Transverse colon (tissue), 4 donors: Measurements from ENCODE around the gene SAMM50.

Experiments
- POLR2AphosphoS5 ChIP-seq, 3 donors: sonication (generic); formaldehyde crosslinking; IDR thresholded peaks; one replicate each; pipeline ENCODE4 v1.6.1; 2016; ENCODE audit warnings: antibody characterized with exemption in 3 of 3
- TF ChIP-seq, protein P1 (sequence below), 5 experiments: fragments of 200-600 bp in 3 of 5; fragments of 450-650 bp in 2 of 5; sonication (generic) in 3 of 5; IDR thresholded peaks; 1 replicate in 2 of 5; 2 replicates in 3 of 5; pipeline ENCODE4 v1.5.1; 2016 to 2017; ENCODE audit warnings: antibody characterized with exemption in 5 of 5, inconsistent platforms in 3 of 5, mild to moderate bottlenecking in 2 of 5, moderate library complexity in 1 of 5

DNA sequence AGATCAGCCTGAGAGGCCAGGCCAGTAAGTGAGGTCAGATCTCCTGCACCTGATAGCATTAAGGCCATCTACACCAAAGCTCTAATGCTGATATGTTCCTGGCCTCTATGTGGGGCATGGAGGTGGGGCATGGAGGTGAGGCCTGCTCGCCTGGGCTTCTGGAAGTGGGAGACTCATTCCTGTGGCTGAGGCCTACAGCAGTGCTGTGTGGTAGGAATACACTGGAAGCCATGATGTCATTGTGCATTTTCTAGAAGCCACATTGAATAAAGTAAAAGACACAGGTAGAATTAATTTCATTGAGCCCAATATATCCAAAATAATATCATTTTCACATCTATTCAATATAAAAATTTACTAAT is 28.9 kb upstream of the SAMM50 start:
- TF ChIP-seq, protein P1, sequence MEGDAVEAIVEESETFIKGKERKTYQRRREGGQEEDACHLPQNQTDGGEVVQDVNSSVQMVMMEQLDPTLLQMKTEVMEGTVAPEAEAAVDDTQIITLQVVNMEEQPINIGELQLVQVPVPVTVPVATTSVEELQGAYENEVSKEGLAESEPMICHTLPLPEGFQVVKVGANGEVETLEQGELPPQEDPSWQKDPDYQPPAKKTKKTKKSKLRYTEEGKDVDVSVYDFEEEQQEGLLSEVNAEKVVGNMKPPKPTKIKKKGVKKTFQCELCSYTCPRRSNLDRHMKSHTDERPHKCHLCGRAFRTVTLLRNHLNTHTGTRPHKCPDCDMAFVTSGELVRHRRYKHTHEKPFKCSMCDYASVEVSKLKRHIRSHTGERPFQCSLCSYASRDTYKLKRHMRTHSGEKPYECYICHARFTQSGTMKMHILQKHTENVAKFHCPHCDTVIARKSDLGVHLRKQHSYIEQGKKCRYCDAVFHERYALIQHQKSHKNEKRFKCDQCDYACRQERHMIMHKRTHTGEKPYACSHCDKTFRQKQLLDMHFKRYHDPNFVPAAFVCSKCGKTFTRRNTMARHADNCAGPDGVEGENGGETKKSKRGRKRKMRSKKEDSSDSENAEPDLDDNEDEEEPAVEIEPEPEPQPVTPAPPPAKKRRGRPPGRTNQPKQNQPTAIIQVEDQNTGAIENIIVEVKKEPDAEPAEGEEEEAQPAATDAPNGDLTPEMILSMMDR (IDR thresholded peaks at IDR 0.05), result no peak
- TF ChIP-seq POLR2AphosphoS5 (IDR thresholded peaks at IDR 0.05), result no peak
